Gastrocnemius medialis (tissue), 4 donors: ENCODE data around the gene PIM3.

Experiments used
- POLR2A ChIP-seq, 2 donors: fragments of 450-650 bp; IDR thresholded peaks; one replicate each; pipeline ENCODE4 v1.6.1; 2017; ENCODE audit warnings: antibody characterized with exemption in 2 of 2, mild to moderate bottlenecking in 2 of 2, moderate library complexity in 2 of 2
- TF ChIP-seq, protein P1 (sequence below), 5 experiments: fragments of 450-650 bp in 3 of 5; fragments of 200-600 bp in 2 of 5; sonication (generic) in 2 of 5; IDR thresholded peaks in 4 of 5; conservative IDR thresholded peaks in 1 of 5; 1 replicate in 4 of 5; 2 replicates in 1 of 5; pipeline ENCODE4 v1.5.1; 2016 to 2019; ENCODE audit warnings: antibody characterized with exemption in 5 of 5, mild to moderate bottlenecking in 3 of 5, moderate library complexity in 3 of 5

DNA sequence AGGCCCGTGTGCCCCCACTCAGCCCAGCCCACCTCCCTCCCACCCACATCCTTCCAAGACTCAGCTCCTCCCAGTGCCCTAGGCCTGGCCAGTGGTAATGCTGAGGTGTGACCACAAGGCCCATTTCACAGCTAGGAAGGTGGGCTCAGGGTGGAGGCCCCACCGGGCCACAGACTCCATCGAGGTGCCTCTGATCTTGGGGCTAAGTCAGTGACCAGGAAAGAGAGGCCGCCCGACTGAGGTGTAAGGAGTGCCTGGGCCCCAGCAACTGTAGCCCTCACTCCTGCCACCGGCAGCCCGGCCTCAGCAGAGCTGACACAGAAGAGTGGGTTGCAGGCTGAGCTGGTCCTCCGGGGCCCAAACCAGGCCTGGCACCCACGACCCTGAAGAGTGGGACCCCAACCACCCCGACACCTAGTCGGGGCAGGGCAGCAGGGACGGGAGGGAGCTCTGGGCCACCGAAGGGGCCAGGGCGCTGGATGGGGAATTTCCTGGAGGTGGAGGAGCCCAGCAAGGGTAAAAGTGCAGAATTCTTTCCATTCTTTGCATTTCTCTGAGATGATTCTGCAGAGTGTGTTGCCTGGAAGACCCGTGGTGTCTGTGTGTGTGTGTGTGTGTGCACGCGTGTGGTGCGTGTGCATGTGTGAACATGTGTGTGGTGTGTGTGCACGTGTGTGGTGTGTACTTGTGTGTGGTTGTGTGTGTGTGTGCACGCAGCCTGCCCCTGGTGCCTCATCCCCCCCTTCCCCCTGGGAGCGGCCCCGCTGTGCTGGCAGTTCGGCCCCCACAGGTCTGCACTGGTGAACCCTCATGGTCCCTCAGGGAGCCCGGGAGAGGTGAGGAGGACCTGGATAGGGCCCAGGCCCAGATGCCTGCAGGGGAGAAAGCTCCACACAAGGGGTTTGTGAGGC is 8.3 kb upstream of the PIM3 start:
- TF ChIP-seq, protein P1, sequence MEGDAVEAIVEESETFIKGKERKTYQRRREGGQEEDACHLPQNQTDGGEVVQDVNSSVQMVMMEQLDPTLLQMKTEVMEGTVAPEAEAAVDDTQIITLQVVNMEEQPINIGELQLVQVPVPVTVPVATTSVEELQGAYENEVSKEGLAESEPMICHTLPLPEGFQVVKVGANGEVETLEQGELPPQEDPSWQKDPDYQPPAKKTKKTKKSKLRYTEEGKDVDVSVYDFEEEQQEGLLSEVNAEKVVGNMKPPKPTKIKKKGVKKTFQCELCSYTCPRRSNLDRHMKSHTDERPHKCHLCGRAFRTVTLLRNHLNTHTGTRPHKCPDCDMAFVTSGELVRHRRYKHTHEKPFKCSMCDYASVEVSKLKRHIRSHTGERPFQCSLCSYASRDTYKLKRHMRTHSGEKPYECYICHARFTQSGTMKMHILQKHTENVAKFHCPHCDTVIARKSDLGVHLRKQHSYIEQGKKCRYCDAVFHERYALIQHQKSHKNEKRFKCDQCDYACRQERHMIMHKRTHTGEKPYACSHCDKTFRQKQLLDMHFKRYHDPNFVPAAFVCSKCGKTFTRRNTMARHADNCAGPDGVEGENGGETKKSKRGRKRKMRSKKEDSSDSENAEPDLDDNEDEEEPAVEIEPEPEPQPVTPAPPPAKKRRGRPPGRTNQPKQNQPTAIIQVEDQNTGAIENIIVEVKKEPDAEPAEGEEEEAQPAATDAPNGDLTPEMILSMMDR (IDR thresholded peaks at IDR 0.05 in 4 of 5, conservative IDR thresholded peaks at IDR 0.05 in 1 of 5): no peak
- no peak for TF ChIP-seq POLR2A (IDR thresholded peaks at IDR 0.05)
